Esophagus muscularis mucosa (tissue), 4 donors: Measurements from ENCODE around the gene KIAA0825.

Source experiments
- CTCF ChIP-seq, 3 experiments: fragments of 200-600 bp in 2 of 3; fragments of 450-650 bp in 1 of 3; sonication (generic) in 2 of 3; IDR thresholded peaks; one replicate each; pipeline ENCODE4 v1.5.1; 2017 to 2019; ENCODE audit warnings: antibody characterized with exemption in 3 of 3, mild to moderate bottlenecking in 2 of 3, moderate library complexity in 1 of 3
- EP300 ChIP-seq: sonication (generic); formaldehyde crosslinking; IDR thresholded peaks from one replicate; pipeline ENCODE4 v1.6.1; 2017; ENCODE audit warnings: antibody characterized with exemption
- POLR2AphosphoS5 ChIP-seq, 2 donors: sonication (generic); formaldehyde crosslinking; IDR thresholded peaks; one replicate each; pipeline ENCODE4 v1.6.1; 2017; ENCODE audit warnings: antibody characterized with exemption in 2 of 2

DNA sequence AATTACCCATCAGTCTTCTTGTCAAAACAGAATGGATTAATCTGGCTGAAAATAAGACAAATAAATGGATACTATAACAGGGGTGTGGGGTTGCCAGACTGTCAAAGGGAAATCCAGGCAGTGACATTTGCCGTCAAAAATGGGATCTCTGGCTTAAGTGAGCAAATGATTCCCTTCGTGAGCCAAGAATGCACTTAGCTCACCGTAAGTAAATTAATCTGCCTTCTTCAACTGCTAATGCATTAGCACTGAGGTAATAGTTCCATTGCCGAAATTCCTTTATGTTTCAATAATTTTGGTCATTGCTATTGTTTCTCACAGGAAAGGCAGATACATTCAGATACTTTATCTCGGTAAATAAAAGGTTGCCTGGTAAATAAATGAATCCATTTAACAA is 377.8 kb downstream of the KIAA0825 start:
- TF ChIP-seq CTCF (IDR thresholded peaks at IDR 0.05) (no peak), POLR2AphosphoS5 (IDR thresholded peaks at IDR 0.05) (no peak), EP300 (no peak)
